Liver (tissue), 3 donors: ENCODE data around the gene ING5.

Source experiments
- ATF3 ChIP-seq: IDR thresholded peaks from 2 replicates; pipeline ENCODE4 v1.6.1; 2016; ENCODE audit warnings: antibody characterized with exemption
- CTCF ChIP-seq: fragments of 150-350 bp; IDR thresholded peaks from 2 replicates; pipeline ENCODE4 v1.5.1; 2017; ENCODE audit warnings: improper control_type of control experiment, low read depth, low read length; ENCODE audit not compliant: missing input control
- FOXA1 ChIP-seq: IDR thresholded peaks from 2 replicates; pipeline ENCODE4 v1.6.1; 2016; ENCODE audit warnings: antibody characterized with exemption
- GABPA ChIP-seq, 2 donors: IDR thresholded peaks in 1 of 2; conservative IDR thresholded peaks in 1 of 2; 2 replicates each; pipeline ENCODE4 v1.6.1; 2016; ENCODE audit warnings: antibody characterized with exemption in 2 of 2, mild to moderate bottlenecking in 1 of 2, moderate library complexity in 1 of 2
- JUND ChIP-seq, 2 donors: IDR thresholded peaks; 2 replicates each; pipeline ENCODE4 v1.6.1; 2016; ENCODE audit warnings: antibody characterized with exemption in 2 of 2
- MAX ChIP-seq: IDR thresholded peaks from 2 replicates; pipeline ENCODE4 v1.6.1; 2016; ENCODE audit warnings: antibody characterized with exemption
- REST ChIP-seq: IDR thresholded peaks from 2 replicates; pipeline ENCODE4 v1.6.1; 2016; ENCODE audit warnings: antibody characterized with exemption, mild to moderate bottlenecking
- SP1 ChIP-seq: IDR thresholded peaks from 2 replicates; pipeline ENCODE4 v1.6.1; 2018; ENCODE audit warnings: antibody characterized with exemption, mild to moderate bottlenecking
- TAF1 ChIP-seq: conservative IDR thresholded peaks from 2 replicates; pipeline ENCODE4 v1.6.1; 2016; ENCODE audit warnings: antibody characterized with exemption, mild to moderate bottlenecking
- YY1 ChIP-seq: IDR thresholded peaks from 2 replicates; pipeline ENCODE4 v1.6.1; 2016; ENCODE audit warnings: antibody characterized with exemption, mild to moderate bottlenecking
- donor health status: healthy.
- donor health status: healthy.

GRCh38 chr2:241686650-241687425 lies 15.0 kb upstream of the ING5 start, which contains the start of gene DTYMK:
- no peak for TF ChIP-seq MAX
- peak in 1 of 2 donors; percentile 83 for TF ChIP-seq GABPA (IDR thresholded peaks at IDR 0.05 in 1 of 2, conservative IDR thresholded peaks at IDR 0.05 in 1 of 2)
- TF ChIP-seq CTCF: no peak
- TF ChIP-seq JUND (IDR thresholded peaks at IDR 0.05): no peak
- peak; percentile 95 for TF ChIP-seq YY1
- TF ChIP-seq FOXA1: no peak
- no peak for TF ChIP-seq TAF1
- no peak for TF ChIP-seq ATF3
- TF ChIP-seq SP1: peak; percentile 38
- TF ChIP-seq REST: no peak
